ENCODE data around the gene OLA1.

DNA sequence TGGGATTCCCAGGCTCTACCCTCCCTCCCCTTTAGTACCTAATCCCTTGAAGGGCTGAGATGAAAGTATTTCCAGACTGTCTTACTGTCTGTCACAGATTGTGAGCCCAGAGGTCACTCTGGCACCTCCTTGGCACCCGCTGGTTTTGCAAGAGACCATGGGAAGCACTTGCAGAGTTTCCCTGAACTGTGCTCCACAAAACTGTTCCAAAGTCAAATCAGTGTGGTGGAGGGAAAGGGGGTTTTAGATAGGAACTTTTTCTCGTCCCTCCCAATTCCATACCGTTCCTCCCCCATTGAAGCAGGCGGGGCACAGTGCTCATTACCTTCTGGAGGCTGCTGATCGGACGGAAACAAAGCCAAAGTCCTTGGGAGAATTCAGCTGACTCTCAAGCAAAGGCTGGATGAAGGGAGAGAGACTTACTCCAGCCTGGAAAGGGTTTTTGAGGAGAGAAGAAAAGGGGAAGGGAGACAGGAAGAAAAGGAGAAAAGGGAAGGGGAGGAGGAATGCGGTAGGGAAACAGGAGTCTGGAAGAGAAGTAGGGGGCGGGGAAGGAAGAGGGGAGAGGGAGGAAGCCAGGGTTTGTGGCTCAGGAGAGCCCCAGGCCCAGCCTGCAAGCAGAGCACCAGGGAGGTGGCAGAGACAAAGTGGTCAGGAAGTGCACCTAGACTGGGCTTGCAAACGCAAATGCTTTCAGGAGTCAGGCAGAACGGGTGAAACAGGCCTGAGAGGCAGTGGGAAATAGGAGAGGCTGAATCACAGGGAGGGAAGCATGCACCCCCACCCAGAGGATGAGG is 194.8 kb downstream of the OLA1 start:
- TF ChIP-seq FOXM1 (IDR thresholded peaks at IDR 0.05; ENCODE audit: borderline replicate concordance, low read depth) (no peak), YY1 (IDR thresholded peaks at IDR 0.05; ENCODE audit: low read depth) (no peak), TEAD4 (IDR thresholded peaks at IDR 0.05) (no peak), ZBTB7A (IDR thresholded peaks at IDR 0.05; ENCODE audit: low read depth) (no peak), RAD21 (IDR thresholded peaks at IDR 0.05; ENCODE audit: low read depth) (no peak), CREB1 (IDR thresholded peaks at IDR 0.05; ENCODE audit: low read depth) (no peak), NFIC (IDR thresholded peaks at IDR 0.05) (no peak), CEBPB (IDR thresholded peaks at IDR 0.05) (no peak)
- TF ChIP-seq, protein P1, sequence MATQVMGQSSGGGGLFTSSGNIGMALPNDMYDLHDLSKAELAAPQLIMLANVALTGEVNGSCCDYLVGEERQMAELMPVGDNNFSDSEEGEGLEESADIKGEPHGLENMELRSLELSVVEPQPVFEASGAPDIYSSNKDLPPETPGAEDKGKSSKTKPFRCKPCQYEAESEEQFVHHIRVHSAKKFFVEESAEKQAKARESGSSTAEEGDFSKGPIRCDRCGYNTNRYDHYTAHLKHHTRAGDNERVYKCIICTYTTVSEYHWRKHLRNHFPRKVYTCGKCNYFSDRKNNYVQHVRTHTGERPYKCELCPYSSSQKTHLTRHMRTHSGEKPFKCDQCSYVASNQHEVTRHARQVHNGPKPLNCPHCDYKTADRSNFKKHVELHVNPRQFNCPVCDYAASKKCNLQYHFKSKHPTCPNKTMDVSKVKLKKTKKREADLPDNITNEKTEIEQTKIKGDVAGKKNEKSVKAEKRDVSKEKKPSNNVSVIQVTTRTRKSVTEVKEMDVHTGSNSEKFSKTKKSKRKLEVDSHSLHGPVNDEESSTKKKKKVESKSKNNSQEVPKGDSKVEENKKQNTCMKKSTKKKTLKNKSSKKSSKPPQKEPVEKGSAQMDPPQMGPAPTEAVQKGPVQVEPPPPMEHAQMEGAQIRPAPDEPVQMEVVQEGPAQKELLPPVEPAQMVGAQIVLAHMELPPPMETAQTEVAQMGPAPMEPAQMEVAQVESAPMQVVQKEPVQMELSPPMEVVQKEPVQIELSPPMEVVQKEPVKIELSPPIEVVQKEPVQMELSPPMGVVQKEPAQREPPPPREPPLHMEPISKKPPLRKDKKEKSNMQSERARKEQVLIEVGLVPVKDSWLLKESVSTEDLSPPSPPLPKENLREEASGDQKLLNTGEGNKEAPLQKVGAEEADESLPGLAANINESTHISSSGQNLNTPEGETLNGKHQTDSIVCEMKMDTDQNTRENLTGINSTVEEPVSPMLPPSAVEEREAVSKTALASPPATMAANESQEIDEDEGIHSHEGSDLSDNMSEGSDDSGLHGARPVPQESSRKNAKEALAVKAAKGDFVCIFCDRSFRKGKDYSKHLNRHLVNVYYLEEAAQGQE (IDR thresholded peaks at IDR 0.05; ENCODE audit: low read depth) = no peak
- TF ChIP-seq, protein P2, sequence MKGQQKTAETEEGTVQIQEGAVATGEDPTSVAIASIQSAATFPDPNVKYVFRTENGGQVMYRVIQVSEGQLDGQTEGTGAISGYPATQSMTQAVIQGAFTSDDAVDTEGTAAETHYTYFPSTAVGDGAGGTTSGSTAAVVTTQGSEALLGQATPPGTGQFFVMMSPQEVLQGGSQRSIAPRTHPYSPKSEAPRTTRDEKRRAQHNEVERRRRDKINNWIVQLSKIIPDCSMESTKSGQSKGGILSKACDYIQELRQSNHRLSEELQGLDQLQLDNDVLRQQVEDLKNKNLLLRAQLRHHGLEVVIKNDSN (IDR thresholded peaks at IDR 0.05) = no peak
